ENCODE data around the gene NPLOC4. TPM values are rescaled to one million over a fixed set of nuclear protein-coding genes. Genes with fewer than 3 reads are reported as not detected.

Gene NPLOC4
- total RNA-seq, 1 donor from 2014 or later: 137 TPM

- peaks cover 1% of the 10 kb centered on the region for H3K27me3 Mint-ChIP-seq (ENCODE audit: unreplicated experiment)
- H3K9me3 Mint-ChIP-seq (ENCODE audit: unreplicated experiment): peaks cover 8% of the 10 kb centered on the region
- TF ChIP-seq CTCF (IDR thresholded peaks at IDR 0.05; ENCODE audit: partially characterized antibody, unreplicated experiment): no peak
- no peak for DNase-seq
- H3K36me3 Mint-ChIP-seq (ENCODE audit: unreplicated experiment): no peaks in the 10 kb centered on the region
- H3K4me3 Mint-ChIP-seq (ENCODE audit: unreplicated experiment): no peak overlapping the region
- H3K4me1 Mint-ChIP-seq (ENCODE audit: low read depth, unreplicated experiment): peaks cover 5% of the 10 kb centered on the region
- H3K27ac Mint-ChIP-seq (ENCODE audit: unreplicated experiment): no peak overlapping the region
Observed at GRCh38 chr17:81572563-81573168, 64.2 kb downstream of the NPLOC4 start.

- H3K27me3 Mint-ChIP-seq (ENCODE audit: unreplicated experiment): peaks cover 4% of the 10 kb centered on the region
- H3K9me3 Mint-ChIP-seq (ENCODE audit: unreplicated experiment): peaks cover 8% of the 10 kb centered on the region
- H3K27ac Mint-ChIP-seq (ENCODE audit: unreplicated experiment): no peak overlapping the region
- H3K4me1 Mint-ChIP-seq (ENCODE audit: low read depth, unreplicated experiment): peaks cover 9% of the 10 kb centered on the region
- no peaks in the 10 kb centered on the region for H3K36me3 Mint-ChIP-seq (ENCODE audit: unreplicated experiment)
- no peak overlapping the region for H3K4me3 Mint-ChIP-seq (ENCODE audit: unreplicated experiment)
- no peak for TF ChIP-seq CTCF (IDR thresholded peaks at IDR 0.05; ENCODE audit: partially characterized antibody, unreplicated experiment)
- no peak for DNase-seq
Observed at GRCh38 chr17:81570964-81571363, 65.9 kb downstream of the NPLOC4 start.

DNA sequence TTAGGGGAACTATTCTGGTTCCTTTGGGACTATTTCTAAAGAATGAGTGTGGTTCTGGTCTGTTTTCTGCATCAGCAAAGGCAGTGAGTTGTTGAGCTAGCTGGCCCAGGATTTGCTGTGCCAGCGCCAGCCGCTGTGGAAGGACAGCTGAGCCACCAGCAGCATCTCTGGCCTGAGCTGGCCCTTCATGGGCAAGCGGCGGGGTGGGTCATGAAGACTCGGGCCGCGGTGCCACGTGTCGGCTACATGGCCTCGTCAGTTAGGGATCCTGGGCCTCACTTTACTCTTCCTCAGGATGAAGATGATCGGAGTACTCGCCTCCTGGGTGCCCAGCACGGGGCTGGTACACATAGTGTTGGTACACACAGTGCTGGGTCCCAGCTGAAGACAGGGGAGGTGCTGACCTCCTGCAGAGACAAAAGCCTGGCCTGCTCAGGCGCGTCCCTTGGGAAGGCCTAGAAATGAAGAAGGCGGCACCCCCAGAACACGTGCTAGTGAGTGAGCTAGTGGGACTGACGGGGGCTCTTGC is 66.9 kb downstream of the NPLOC4 start:
- no peak for TF ChIP-seq CTCF (IDR thresholded peaks at IDR 0.05; ENCODE audit: partially characterized antibody, unreplicated experiment)
- H3K36me3 Mint-ChIP-seq (ENCODE audit: unreplicated experiment): no peaks in the 10 kb centered on the region
- no peak for DNase-seq

GRCh38 chr17:81568416-81568815 is 68.5 kb downstream of the NPLOC4 start:
- Mint-ChIP-seq H3K27me3 (ENCODE audit: unreplicated experiment) (peaks cover 4% of the 10 kb centered on the region), H3K4me3 (ENCODE audit: unreplicated experiment) (no peak overlapping the region), H3K4me1 (ENCODE audit: low read depth, unreplicated experiment) (peaks cover 5% of the 10 kb centered on the region), H3K36me3 (ENCODE audit: unreplicated experiment) (no peaks in the 10 kb centered on the region), H3K9me3 (ENCODE audit: unreplicated experiment) (peaks cover 5% of the 10 kb centered on the region), H3K27ac (ENCODE audit: unreplicated experiment) (no peak overlapping the region)
- no peak for TF ChIP-seq CTCF (IDR thresholded peaks at IDR 0.05; ENCODE audit: partially characterized antibody, unreplicated experiment)
- DNase-seq: no peak

More for the DNA sequence above, 66.9 kb downstream of the NPLOC4 start:
- Mint-ChIP-seq H3K9me3 (ENCODE audit: unreplicated experiment) (peaks cover 8% of the 10 kb centered on the region), H3K27me3 (ENCODE audit: unreplicated experiment) (peaks cover 4% of the 10 kb centered on the region), H3K4me1 (ENCODE audit: low read depth, unreplicated experiment) (peaks cover 9% of the 10 kb centered on the region), H3K27ac (ENCODE audit: unreplicated experiment) (no peak overlapping the region), H3K4me3 (ENCODE audit: unreplicated experiment) (no peak overlapping the region)

DNA sequence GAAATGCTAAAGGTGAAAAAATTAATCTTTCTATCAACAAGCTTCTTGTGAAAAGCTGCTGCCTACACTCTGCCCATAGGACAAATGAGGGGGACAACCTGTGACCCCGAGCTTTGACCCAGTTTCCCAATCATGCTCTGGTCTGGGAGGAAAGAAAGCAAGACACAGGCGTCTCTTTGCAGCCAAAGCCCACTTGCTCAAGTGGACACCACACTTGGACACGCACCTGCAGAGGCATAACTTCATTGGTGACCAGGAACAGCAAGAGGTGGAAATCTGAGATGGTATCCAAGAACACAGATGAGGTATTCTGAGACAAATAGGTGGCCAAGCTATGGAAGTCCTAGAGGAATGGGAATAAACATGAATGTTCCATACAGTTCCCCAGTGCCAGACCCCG is 69.7 kb downstream of the NPLOC4 start:
- H3K9me3 Mint-ChIP-seq (ENCODE audit: unreplicated experiment): peaks cover 5% of the 10 kb centered on the region
- no peak for TF ChIP-seq CTCF (IDR thresholded peaks at IDR 0.05; ENCODE audit: partially characterized antibody, unreplicated experiment)
- H3K4me1 Mint-ChIP-seq (ENCODE audit: low read depth, unreplicated experiment): peaks cover 5% of the 10 kb centered on the region
- peaks cover 4% of the 10 kb centered on the region for H3K27me3 Mint-ChIP-seq (ENCODE audit: unreplicated experiment)
- DNase-seq: no peak
- no peak overlapping the region for H3K4me3 Mint-ChIP-seq (ENCODE audit: unreplicated experiment)
- H3K36me3 Mint-ChIP-seq (ENCODE audit: unreplicated experiment): no peaks in the 10 kb centered on the region
- H3K27ac Mint-ChIP-seq (ENCODE audit: unreplicated experiment): no peak overlapping the region
